Esophagus muscularis mucosa (tissue), 4 donors: ENCODE data around the gene KLC1. TPM values are rescaled to one million over a fixed set of nuclear protein-coding genes. Genes with fewer than 3 reads are reported as not detected.

ENCODE experiments used
- DNase-seq: peaks from one replicate; pipeline ENCODE4 v3.0.0-alpha.2; 2017; ENCODE audit errors: extremely low spot score
- H3K27ac ChIP-seq, 4 donors: fragments of 200-600 bp; sonication (generic); replicated peaks in 1 of 4; 1 replicate in 3 of 4; 2 replicates in 1 of 4; pipeline ENCODE4 v1.5.1; 2016 to 2019; ENCODE audit warnings: mild to moderate bottlenecking in 1 of 4
- H3K27me3 ChIP-seq, 4 donors: fragments of 200-600 bp; sonication (generic); one replicate each; pipeline versions ENCODE4 v1.5.1 to v1.6.0; 2016 to 2019
- H3K36me3 ChIP-seq, 4 donors: fragments of 200-600 bp; sonication (generic); one replicate each; pipeline ENCODE4 v1.5.1; 2016 to 2019
- H3K4me1 ChIP-seq, 4 donors: fragments of 200-600 bp; sonication (generic); one replicate each; pipeline ENCODE4 v1.5.1; 2016 to 2019
- H3K4me3 ChIP-seq, 4 donors: fragments of 200-600 bp; sonication (generic); 1 replicate in 2 of 4; 2 replicates in 2 of 4; pipeline ENCODE4 v1.5.1; 2016 to 2019; ENCODE audit warnings: mild to moderate bottlenecking in 4 of 4, moderate library complexity in 1 of 4
- H3K9me3 ChIP-seq, 4 donors: fragments of 200-600 bp; sonication (generic); 1 replicate in 3 of 4; 2 replicates in 1 of 4; pipeline ENCODE4 v1.5.1; 2016 to 2019
- EP300 ChIP-seq: sonication (generic); formaldehyde crosslinking; IDR thresholded peaks from one replicate; pipeline ENCODE4 v1.6.1; 2017; ENCODE audit warnings: antibody characterized with exemption
- POLR2A ChIP-seq: fragments of 450-650 bp; IDR thresholded peaks from one replicate; pipeline ENCODE4 v1.6.1; 2017; ENCODE audit warnings: antibody characterized with exemption, moderate library complexity, mild to moderate bottlenecking, low read depth
- POLR2AphosphoS5 ChIP-seq, 2 donors: sonication (generic); formaldehyde crosslinking; IDR thresholded peaks; one replicate each; pipeline ENCODE4 v1.6.1; 2017; ENCODE audit warnings: antibody characterized with exemption in 2 of 2
- WGBS: methylation state at CpG from one replicate; pipeline ENCODE4 v1.1.5; 2018; 5-methylcytosine and 5-hydroxymethylcytosine counted together
- intact Hi-C: fragments of 100-400 bp; cut with DNase I; formaldehyde crosslinking; loops from one replicate; pipeline ENCODE4 v1.15.1; 2023
- total RNA-seq, 4 donors: library from RNA; depleted of rRNA; stranded (reverse); fragments of >200 nt; gene quantifications; one replicate each; pipeline versions ENCODE4 v1.1.0 to v1.2.1, GENCODE V29; 2016
- TF ChIP-seq, protein P1 (sequence below), 3 experiments: fragments of 200-600 bp in 2 of 3; fragments of 450-650 bp in 1 of 3; sonication (generic) in 2 of 3; IDR thresholded peaks; one replicate each; pipeline ENCODE4 v1.5.1; 2017 to 2019; ENCODE audit warnings: antibody characterized with exemption in 3 of 3, mild to moderate bottlenecking in 2 of 3, moderate library complexity in 1 of 3

The KLC1 gene
- total RNA-seq, 4 donors from 2014 or later: 285 to 343 (median 312) TPM

DNA sequence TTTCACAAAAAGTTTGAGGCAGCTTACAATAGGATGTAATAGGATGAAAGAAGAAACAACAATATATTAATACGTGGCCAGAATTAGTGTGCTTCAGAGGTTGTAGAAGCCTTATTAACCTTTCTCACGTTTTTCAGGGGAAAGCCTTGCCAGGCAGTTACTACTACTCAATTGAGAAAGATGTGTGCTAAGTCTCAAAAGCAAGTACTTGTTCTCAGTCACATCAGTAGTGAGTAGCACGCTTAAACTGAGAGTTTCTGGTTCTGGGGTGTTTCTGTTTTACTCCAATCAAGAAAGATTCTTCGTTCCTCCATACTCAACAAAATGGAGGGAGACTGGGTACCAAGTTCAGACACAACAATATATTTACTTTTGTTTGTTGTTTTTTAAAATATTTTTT, 38.7 kb downstream of the KLC1 start:
- Histone ChIP-seq H3K27me3 (no peaks in the 10 kb centered on the region), H3K9me3 (no peaks in the 10 kb centered on the region), H3K27ac (no peak overlapping the region), H3K36me3 (peaks cover 54 to 100% (median 94%) of the 10 kb centered on the region in 4 donors), H3K4me1 (peaks cover 0 to 25% (median 23%) of the 10 kb centered on the region in 4 donors), H3K4me3 (no peak overlapping the region)
- DNase-seq: no peak
- TF ChIP-seq POLR2AphosphoS5 (IDR thresholded peaks at IDR 0.05) (no peak), POLR2A (no peak), EP300 (no peak)
- TF ChIP-seq, protein P1, sequence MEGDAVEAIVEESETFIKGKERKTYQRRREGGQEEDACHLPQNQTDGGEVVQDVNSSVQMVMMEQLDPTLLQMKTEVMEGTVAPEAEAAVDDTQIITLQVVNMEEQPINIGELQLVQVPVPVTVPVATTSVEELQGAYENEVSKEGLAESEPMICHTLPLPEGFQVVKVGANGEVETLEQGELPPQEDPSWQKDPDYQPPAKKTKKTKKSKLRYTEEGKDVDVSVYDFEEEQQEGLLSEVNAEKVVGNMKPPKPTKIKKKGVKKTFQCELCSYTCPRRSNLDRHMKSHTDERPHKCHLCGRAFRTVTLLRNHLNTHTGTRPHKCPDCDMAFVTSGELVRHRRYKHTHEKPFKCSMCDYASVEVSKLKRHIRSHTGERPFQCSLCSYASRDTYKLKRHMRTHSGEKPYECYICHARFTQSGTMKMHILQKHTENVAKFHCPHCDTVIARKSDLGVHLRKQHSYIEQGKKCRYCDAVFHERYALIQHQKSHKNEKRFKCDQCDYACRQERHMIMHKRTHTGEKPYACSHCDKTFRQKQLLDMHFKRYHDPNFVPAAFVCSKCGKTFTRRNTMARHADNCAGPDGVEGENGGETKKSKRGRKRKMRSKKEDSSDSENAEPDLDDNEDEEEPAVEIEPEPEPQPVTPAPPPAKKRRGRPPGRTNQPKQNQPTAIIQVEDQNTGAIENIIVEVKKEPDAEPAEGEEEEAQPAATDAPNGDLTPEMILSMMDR (IDR thresholded peaks at IDR 0.05): no peak
- WGBS: 85% methylated on average over 4 of the region's 4 CpGs
- intact Hi-C loops: loop anchor here (5.0 kb wide), 1 partner anchor 35 kb away; no protein-coding TSS in a partner anchor

DNA sequence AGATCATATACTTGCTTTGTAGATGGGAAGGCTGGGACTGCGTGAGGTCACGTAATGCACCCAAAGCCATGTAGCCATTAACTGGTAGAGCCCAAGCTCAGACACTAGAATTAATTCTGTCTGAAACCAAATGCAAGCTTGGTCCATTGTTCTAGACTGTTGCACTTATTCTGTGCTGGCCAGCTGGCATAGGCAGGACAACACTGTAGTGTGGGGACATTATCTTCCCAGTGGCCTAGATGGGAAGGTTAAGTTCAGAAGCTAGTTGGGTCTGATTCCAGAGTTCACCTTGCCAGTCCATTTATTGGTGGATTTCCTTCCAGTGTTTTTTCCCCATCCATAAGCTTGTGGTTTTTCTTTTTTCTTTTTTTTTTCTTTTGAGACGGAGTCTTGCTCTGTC, 39.1 kb downstream of the KLC1 start:
- H3K27me3 ChIP-seq: no peaks in the 10 kb centered on the region
- no peak overlapping the region for H3K27ac ChIP-seq
- DNase-seq: no peak
- H3K9me3 ChIP-seq: no peaks in the 10 kb centered on the region
- no peak overlapping the region for H3K4me3 ChIP-seq
- peaks cover 55 to 100% (median 94%) of the 10 kb centered on the region in 4 donors for H3K36me3 ChIP-seq
- 100% methylated on average over 3 of the region's 3 CpGs for WGBS
- H3K4me1 ChIP-seq: peaks cover 0 to 25% (median 23%) of the 10 kb centered on the region in 4 donors
- TF ChIP-seq, protein P1 (IDR thresholded peaks at IDR 0.05): no peak
- no peak for TF ChIP-seq POLR2AphosphoS5 (IDR thresholded peaks at IDR 0.05)
- TF ChIP-seq EP300: no peak
- TF ChIP-seq POLR2A: no peak
- intact Hi-C loops: loop anchor here (5.0 kb wide), 1 partner anchor 36 kb away; no protein-coding TSS in a partner anchor

DNA sequence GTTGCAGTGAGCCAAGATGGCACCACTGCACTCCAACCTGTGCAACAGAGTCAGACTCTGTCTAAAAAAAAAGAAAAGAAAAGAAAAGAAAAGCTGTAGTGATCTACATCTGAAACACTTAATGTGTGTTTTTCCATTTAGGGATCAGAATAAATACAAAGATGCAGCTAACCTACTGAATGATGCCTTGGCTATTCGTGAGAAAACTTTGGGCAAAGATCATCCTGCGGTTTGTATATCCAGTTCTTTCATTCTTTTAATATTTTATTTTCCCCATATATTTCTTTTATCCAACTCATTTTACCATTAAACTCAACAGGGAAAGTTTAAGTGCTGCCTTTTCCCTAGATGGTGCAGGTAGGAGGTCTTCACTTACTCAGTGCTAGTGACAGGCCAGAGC, 40.4 kb downstream of the KLC1 start:
- WGBS: 93% methylated on average over 2 of the region's 2 CpGs
- no peak for DNase-seq
- peaks cover 60 to 100% (median 95%) of the 10 kb centered on the region in 4 donors for H3K36me3 ChIP-seq
- TF ChIP-seq, protein P1 (IDR thresholded peaks at IDR 0.05): no peak
- TF ChIP-seq EP300: no peak
- TF ChIP-seq POLR2A: no peak
- no peak for TF ChIP-seq POLR2AphosphoS5 (IDR thresholded peaks at IDR 0.05)
- H3K9me3 ChIP-seq: no peaks in the 10 kb centered on the region
- intact Hi-C loops: loop anchor here (5.0 kb wide), 1 partner anchor 37 kb away; no protein-coding TSS in a partner anchor
- no peaks in the 10 kb centered on the region for H3K27me3 ChIP-seq
- H3K4me3 ChIP-seq: no peak overlapping the region
- H3K4me1 ChIP-seq: peaks cover 0 to 14% (median 12%) of the 10 kb centered on the region in 4 donors
- no peak overlapping the region for H3K27ac ChIP-seq

DNA sequence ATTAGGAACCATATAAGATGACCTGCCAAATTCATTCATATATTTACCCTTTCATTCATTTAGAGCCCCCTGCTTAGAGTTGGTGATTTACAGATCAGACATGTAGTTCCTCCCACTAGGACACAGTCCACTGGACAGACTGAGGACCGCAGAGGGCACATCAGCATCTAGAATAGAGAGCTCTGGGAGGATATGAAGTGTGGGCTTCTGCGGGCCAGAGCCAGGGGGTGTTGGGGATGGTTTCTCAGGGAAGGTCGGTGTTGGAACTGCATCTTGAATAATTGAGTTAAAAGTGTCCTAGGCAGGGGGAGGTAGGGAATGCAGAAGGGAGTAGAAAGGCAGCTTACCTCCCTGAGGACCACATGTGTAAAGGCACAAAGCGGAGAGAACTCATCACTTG, 42.9 kb downstream of the KLC1 start:
- Histone ChIP-seq H3K27me3 (no peaks in the 10 kb centered on the region), H3K27ac (no peak overlapping the region), H3K4me1 (no peaks in the 10 kb centered on the region), H3K9me3 (no peaks in the 10 kb centered on the region), H3K4me3 (no peak overlapping the region), H3K36me3 (peaks cover 86 to 100% (median 99%) of the 10 kb centered on the region in 4 donors)
- TF ChIP-seq POLR2AphosphoS5 (IDR thresholded peaks at IDR 0.05): no peak
- TF ChIP-seq EP300: no peak
- TF ChIP-seq POLR2A: no peak
- TF ChIP-seq, protein P1 (IDR thresholded peaks at IDR 0.05): no peak
- no peak for DNase-seq
- intact Hi-C loops: no loop called here
- WGBS: 95% methylated on average over 4 of the region's 4 CpGs

DNA sequence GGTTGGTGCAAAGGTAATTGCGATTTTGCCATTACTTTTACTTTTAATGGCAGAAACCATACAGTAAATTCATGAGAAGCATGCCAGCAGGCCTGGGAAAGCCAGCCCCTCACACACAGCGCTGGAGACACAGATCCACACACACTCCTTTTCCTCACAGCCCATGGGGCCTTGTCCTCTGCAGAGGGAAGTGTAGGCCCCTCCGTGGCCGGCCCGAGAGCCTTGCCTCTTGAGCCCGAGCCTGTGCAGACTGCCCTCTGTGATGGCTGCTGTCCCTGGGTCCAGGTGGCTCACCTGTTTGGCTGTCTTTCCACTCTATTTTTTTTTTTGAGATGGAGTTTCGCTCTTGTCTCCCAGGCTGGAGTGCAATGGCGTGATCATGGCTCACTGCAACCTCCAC, 46.9 kb downstream of the KLC1 start:
- H3K4me1 ChIP-seq: peaks cover 8 to 14% (median 11%) of the 10 kb centered on the region in 4 donors
- no peak for TF ChIP-seq EP300
- TF ChIP-seq, protein P1 (IDR thresholded peaks at IDR 0.05): no peak
- no peak for TF ChIP-seq POLR2AphosphoS5 (IDR thresholded peaks at IDR 0.05)
- no peak for TF ChIP-seq POLR2A
- WGBS: 96% methylated on average over 8 of the region's 8 CpGs
- H3K4me3 ChIP-seq: no peak overlapping the region
- DNase-seq: no peak
- H3K9me3 ChIP-seq: no peaks in the 10 kb centered on the region
- H3K27ac ChIP-seq: no peak overlapping the region
- no peaks in the 10 kb centered on the region for H3K27me3 ChIP-seq
- H3K36me3 ChIP-seq: peaks cover 92 to 100% (median 100%) of the 10 kb centered on the region in 4 donors
- intact Hi-C loops: no loop called here
